ENCODE data around the gene PCIF1.
"Not testable (repeated sequence)": the region's sequence is repeated elsewhere in the genome, so short reads cannot be mapped to it uniquely, and the experiment has no call there.

Gene PCIF1

GRCh38 chr20:45953672-45954071 is 19.2 kb downstream of the PCIF1 start:
- H3K4me3 ChIP-seq (ENCODE audit: low read depth, low read length) = no peak overlapping the region
- CTCF ChIA-PET = interaction anchor here (1.0 to 10.1 kb wide), 6 partner anchors 7 to 154 kb away, joined by 3 to 82 read pairs (median 5); no protein-coding TSS in a partner anchor
- DNase-seq (ENCODE audit: low read depth, low spot score) = no peak
- POLR2A ChIA-PET = no interaction called here
- TF ChIP-seq, protein P1, sequence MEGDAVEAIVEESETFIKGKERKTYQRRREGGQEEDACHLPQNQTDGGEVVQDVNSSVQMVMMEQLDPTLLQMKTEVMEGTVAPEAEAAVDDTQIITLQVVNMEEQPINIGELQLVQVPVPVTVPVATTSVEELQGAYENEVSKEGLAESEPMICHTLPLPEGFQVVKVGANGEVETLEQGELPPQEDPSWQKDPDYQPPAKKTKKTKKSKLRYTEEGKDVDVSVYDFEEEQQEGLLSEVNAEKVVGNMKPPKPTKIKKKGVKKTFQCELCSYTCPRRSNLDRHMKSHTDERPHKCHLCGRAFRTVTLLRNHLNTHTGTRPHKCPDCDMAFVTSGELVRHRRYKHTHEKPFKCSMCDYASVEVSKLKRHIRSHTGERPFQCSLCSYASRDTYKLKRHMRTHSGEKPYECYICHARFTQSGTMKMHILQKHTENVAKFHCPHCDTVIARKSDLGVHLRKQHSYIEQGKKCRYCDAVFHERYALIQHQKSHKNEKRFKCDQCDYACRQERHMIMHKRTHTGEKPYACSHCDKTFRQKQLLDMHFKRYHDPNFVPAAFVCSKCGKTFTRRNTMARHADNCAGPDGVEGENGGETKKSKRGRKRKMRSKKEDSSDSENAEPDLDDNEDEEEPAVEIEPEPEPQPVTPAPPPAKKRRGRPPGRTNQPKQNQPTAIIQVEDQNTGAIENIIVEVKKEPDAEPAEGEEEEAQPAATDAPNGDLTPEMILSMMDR (IDR thresholded peaks at IDR 0.05; ENCODE audit: insufficient read depth, low read length, missing control alignments) = no peak

- DNase-seq (ENCODE audit: low read depth, low spot score); H3K4me3 ChIP-seq (ENCODE audit: low read depth, low read length); POLR2A ChIA-PET: not testable (repeated sequence)
- CTCF ChIA-PET = interaction anchor here (1.4 kb wide), 1 partner anchor 9 kb away, joined by 3 read pairs; no protein-coding TSS in a partner anchor
Measured at GRCh38 chr20:45956326-45956725, 21.8 kb downstream of the PCIF1 start.

GRCh38 chr20:45957021-45957941 is 22.8 kb downstream of the PCIF1 start:
- CTCF ChIA-PET = interaction anchor here (1.2 to 7.1 kb wide), 4 partner anchors 13 to 158 kb away, joined by 3 to 125 read pairs (median 26); partner anchors contain the start of gene ZNF335
- TF ChIP-seq, protein P1 (IDR thresholded peaks at IDR 0.05; ENCODE audit: insufficient read depth, low read length, missing control alignments) = no peak
- no peak overlapping the region for H3K4me3 ChIP-seq (ENCODE audit: low read depth, low read length)
- POLR2A ChIA-PET = interaction anchor here (0.7 to 1.0 kb wide), 3 partner anchors 22 to 124 kb away, joined by 3 to 5 read pairs (median 3); partner anchors contain the start of genes PCIF1 and SNX21
- no peak for DNase-seq (ENCODE audit: low read depth, low spot score)

DNA sequence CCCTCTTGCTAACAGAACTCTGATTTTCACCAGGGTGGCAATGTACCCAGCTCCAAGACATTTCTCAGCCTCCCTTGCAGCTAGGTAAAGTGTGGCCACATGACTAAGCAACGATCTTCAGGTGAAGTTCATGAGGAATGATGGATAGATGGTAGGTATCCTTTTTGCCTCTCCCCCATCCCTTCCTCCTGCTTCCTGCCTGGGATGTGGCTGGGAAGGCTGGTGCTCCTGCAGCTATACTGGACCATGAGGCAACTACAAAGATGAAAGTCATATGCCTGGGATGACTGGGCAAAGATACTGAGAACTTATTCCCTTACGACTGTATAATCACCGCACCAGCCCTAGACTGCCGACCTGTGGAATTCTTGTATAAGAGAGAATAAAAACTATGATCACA is 24.1 kb downstream of the PCIF1 start:
- ChIA-PET CTCF (interaction anchor here (1.0 to 7.1 kb wide), 4 partner anchors 8 to 160 kb away, joined by 3 to 125 read pairs (median 25); partner anchors contain the start of gene ZNF335), POLR2A (no interaction called here)
- TF ChIP-seq, protein P1 (IDR thresholded peaks at IDR 0.05; ENCODE audit: insufficient read depth, low read length, missing control alignments) = no peak
- DNase-seq (ENCODE audit: low read depth, low spot score) = no peak
- H3K4me3 ChIP-seq (ENCODE audit: low read depth, low read length) = no peak overlapping the region

GRCh38 chr20:45959126-45959525 is 24.6 kb downstream of the PCIF1 start:
- ChIA-PET CTCF (interaction anchor here (1.0 to 7.1 kb wide), 5 partner anchors 8 to 160 kb away, joined by 3 to 125 read pairs (median 8); partner anchors contain the start of gene ZNF335), POLR2A (interaction anchor here (1.2 to 2.9 kb wide), 2 partner anchors 11 kb away, joined by 4 to 11 read pairs; no protein-coding TSS in a partner anchor)
- no peak overlapping the region for H3K4me3 ChIP-seq (ENCODE audit: low read depth, low read length)
- no peak for DNase-seq (ENCODE audit: low read depth, low spot score)
- TF ChIP-seq, protein P1 (IDR thresholded peaks at IDR 0.05; ENCODE audit: insufficient read depth, low read length, missing control alignments) = no peak

- POLR2A ChIA-PET = interaction anchor here (0.9 to 2.9 kb wide), 3 partner anchors 10 to 32 kb away, joined by 3 to 11 read pairs (median 4); no protein-coding TSS in a partner anchor
- TF ChIP-seq, protein P1 (IDR thresholded peaks at IDR 0.05; ENCODE audit: insufficient read depth, low read length, missing control alignments) = no peak
- DNase-seq (ENCODE audit: low read depth, low spot score) = no peak
- CTCF ChIA-PET = interaction anchor here (1.1 to 7.1 kb wide), 8 partner anchors 11 to 161 kb away, joined by 3 to 125 read pairs (median 7); partner anchors contain the start of gene ZNF335
- no peak overlapping the region for H3K4me3 ChIP-seq (ENCODE audit: low read depth, low read length)
Measured at GRCh38 chr20:45959956-45960630, 25.6 kb downstream of the PCIF1 start.
